ENCODE data around the gene SUN5. TPM values are rescaled to one million over a fixed set of nuclear protein-coding genes. Genes with fewer than 3 reads are reported as not detected.
"Not testable (repeated sequence)": the region's sequence is repeated elsewhere in the genome, so short reads cannot be mapped to it uniquely, and the experiment has no call there.

The SUN5 gene
- total RNA-seq, result not detected
- not detected for polyA plus RNA-seq (ENCODE audit: insufficient read depth in 1 of 8, insufficient read length in 8 of 8, low replicate concordance in 1 of 8)
- long read RNA-seq, donor 1, result 0 reads
- long read RNA-seq, donor 2, result 0 reads
- long read RNA-seq, donor 3, result 0 reads
- long read RNA-seq, donor 4, result 0 reads
- long read RNA-seq, donor 5, result 0 reads
- long read RNA-seq, donor 6, result 0 reads
- long read RNA-seq, donor 7, result 0 reads
- long read RNA-seq, donor 8, result 0 reads
- long read RNA-seq, donor 9, result 0 reads
- long read RNA-seq, donor 10, result 0 reads
- long read RNA-seq, donor 11, result 0 reads

GRCh38 chr20:33004141-33004751 lies at the start of gene SUN5:
TSS of gene SUN5 (minus strand) at chr20:33004433. CDS start at chr20:33004340, 93 bp downstream.
- H3K27ac ChIP-seq (ENCODE audit: low read length), result no peak within 1 kb of the TSS
- H3K4me1 ChIP-seq (ENCODE audit: control insufficient read depth, insufficient read depth, low read length), result no peaks in the 10 kb centered on the region
- peaks cover 6% of the 10 kb centered on the region for H3K9me3 ChIP-seq (replicated peaks; ENCODE audit: control insufficient read depth, low read depth, low read length)
- DNase-seq, result no peak
- peaks cover 4% of the 10 kb centered on the region for H3K27me3 ChIP-seq (ENCODE audit: control insufficient read depth, insufficient read depth, low read length)
- H3K36me3 ChIP-seq (ENCODE audit: control insufficient read depth, insufficient read depth, low read length), result no peaks in the 10 kb centered on the region
- WGBS (ENCODE audit: insufficient coverage), result 81% methylated on average over 3 of the region's 6 CpGs
- no peak within 1 kb of the TSS for H3K4me3 ChIP-seq (ENCODE audit: low read length)

- Histone ChIP-seq H3K4me1 (ENCODE audit: control insufficient read depth, insufficient read depth, low read length) (peaks cover 2% of the 10 kb centered on the region), H3K27ac (ENCODE audit: low read length) (no peak within 1 kb of the TSS), H3K4me3 (ENCODE audit: low read length) (no peak within 1 kb of the TSS), H3K27me3 (ENCODE audit: control insufficient read depth, insufficient read depth, low read length) (no peaks in the 10 kb centered on the region), H3K36me3 (ENCODE audit: control insufficient read depth, insufficient read depth, low read length) (no peaks in the 10 kb centered on the region), H3K9me3 (replicated peaks; ENCODE audit: control insufficient read depth, low read depth, low read length) (no peaks in the 10 kb centered on the region)
- DNase-seq, result no peak
- WGBS (ENCODE audit: insufficient coverage), result 77% methylated on average over 14 of the region's 25 CpGs
Observed at GRCh38 chr20:33053291-33054106, 49.3 kb upstream of the SUN5 start, which contains the start of gene BPIFB3. TSS of gene BPIFB3 (plus strand) at chr20:33053903. CDS start at chr20:33055436, 1,533 bp downstream.

- no peak for DNase-seq
- Histone ChIP-seq H3K4me1 (ENCODE audit: control insufficient read depth, insufficient read depth, low read length) (peaks cover 2% of the 10 kb centered on the region), H3K36me3 (ENCODE audit: control insufficient read depth, insufficient read depth, low read length) (no peaks in the 10 kb centered on the region), H3K9me3 (replicated peaks; ENCODE audit: control insufficient read depth, low read depth, low read length) (no peaks in the 10 kb centered on the region), H3K4me3 (ENCODE audit: low read length) (no peak overlapping the region), H3K27me3 (ENCODE audit: control insufficient read depth, insufficient read depth, low read length) (no peaks in the 10 kb centered on the region), H3K27ac (ENCODE audit: low read length) (no peak overlapping the region)
- WGBS (ENCODE audit: insufficient coverage), result 100% methylated on average over 1 of the region's 4 CpGs
Observed at GRCh38 chr20:33051333-33051732, 47.1 kb upstream of the SUN5 start.

GRCh38 chr20:33046412-33046811 lies 42.2 kb upstream of the SUN5 start:
- H3K4me1 ChIP-seq (ENCODE audit: control insufficient read depth, insufficient read depth, low read length), result no peaks in the 10 kb centered on the region
- no peak overlapping the region for H3K27ac ChIP-seq (ENCODE audit: low read length)
- H3K36me3 ChIP-seq (ENCODE audit: control insufficient read depth, insufficient read depth, low read length), result no peaks in the 10 kb centered on the region
- H3K9me3 ChIP-seq (replicated peaks; ENCODE audit: control insufficient read depth, low read depth, low read length), result peaks cover 2% of the 10 kb centered on the region
- H3K27me3 ChIP-seq (ENCODE audit: control insufficient read depth, insufficient read depth, low read length), result no peaks in the 10 kb centered on the region
- no peak overlapping the region for H3K4me3 ChIP-seq (ENCODE audit: low read length)
- no peak for DNase-seq
- no CpG with 5 or more reads among the region's 3 CpGs for WGBS (ENCODE audit: insufficient coverage)

GRCh38 chr20:33045129-33045721 lies 41.0 kb upstream of the SUN5 start:
- H3K27me3 ChIP-seq (ENCODE audit: control insufficient read depth, insufficient read depth, low read length); H3K4me3 ChIP-seq (ENCODE audit: low read length): not testable (repeated sequence)
- 88% methylated on average over 12 of the region's 15 CpGs for WGBS (ENCODE audit: insufficient coverage)

GRCh38 chr20:33043731-33044181 lies 39.5 kb upstream of the SUN5 start:
- no peaks in the 10 kb centered on the region for H3K36me3 ChIP-seq (ENCODE audit: control insufficient read depth, insufficient read depth, low read length)
- no peak for DNase-seq
- H3K4me3 ChIP-seq (ENCODE audit: low read length), result no peak overlapping the region
- H3K9me3 ChIP-seq (replicated peaks; ENCODE audit: control insufficient read depth, low read depth, low read length), result peaks cover 2% of the 10 kb centered on the region
- H3K27ac ChIP-seq (ENCODE audit: low read length), result no peak overlapping the region
- peaks cover 3% of the 10 kb centered on the region for H3K27me3 ChIP-seq (ENCODE audit: control insufficient read depth, insufficient read depth, low read length)
- no peaks in the 10 kb centered on the region for H3K4me1 ChIP-seq (ENCODE audit: control insufficient read depth, insufficient read depth, low read length)
- 40% methylated on average over 1 of the region's 1 CpG for WGBS (ENCODE audit: insufficient coverage)

More at GRCh38 chr20:33045129-33045721, 41.0 kb upstream of the SUN5 start:
- DNase-seq; H3K4me1 ChIP-seq (ENCODE audit: control insufficient read depth, insufficient read depth, low read length); H3K9me3 ChIP-seq (replicated peaks; ENCODE audit: control insufficient read depth, low read depth, low read length); H3K27ac ChIP-seq (ENCODE audit: low read length); H3K36me3 ChIP-seq (ENCODE audit: control insufficient read depth, insufficient read depth, low read length): not testable (repeated sequence)

- H3K4me1 ChIP-seq (ENCODE audit: control insufficient read depth, insufficient read depth, low read length), result no peaks in the 10 kb centered on the region
- no CpG with 5 or more reads among the region's 2 CpGs for WGBS (ENCODE audit: insufficient coverage)
- no peaks in the 10 kb centered on the region for H3K36me3 ChIP-seq (ENCODE audit: control insufficient read depth, insufficient read depth, low read length)
- no peak overlapping the region for H3K27ac ChIP-seq (ENCODE audit: low read length)
- H3K9me3 ChIP-seq (replicated peaks; ENCODE audit: control insufficient read depth, low read depth, low read length), result peaks cover 2% of the 10 kb centered on the region
- H3K27me3 ChIP-seq (ENCODE audit: control insufficient read depth, insufficient read depth, low read length), result peaks cover 3% of the 10 kb centered on the region
- no peak for DNase-seq
- H3K4me3 ChIP-seq (ENCODE audit: low read length), result no peak overlapping the region
Observed at GRCh38 chr20:33042983-33043730, 38.9 kb upstream of the SUN5 start.

GRCh38 chr20:33042430-33042829 lies 38.2 kb upstream of the SUN5 start:
- Histone ChIP-seq H3K4me3 (ENCODE audit: low read length) (no peak overlapping the region), H3K9me3 (replicated peaks; ENCODE audit: control insufficient read depth, low read depth, low read length) (peaks cover 2% of the 10 kb centered on the region), H3K4me1 (ENCODE audit: control insufficient read depth, insufficient read depth, low read length) (no peaks in the 10 kb centered on the region), H3K36me3 (ENCODE audit: control insufficient read depth, insufficient read depth, low read length) (no peaks in the 10 kb centered on the region), H3K27me3 (ENCODE audit: control insufficient read depth, insufficient read depth, low read length) (peaks cover 3% of the 10 kb centered on the region), H3K27ac (ENCODE audit: low read length) (no peak overlapping the region)
- DNase-seq, result no peak
- WGBS (ENCODE audit: insufficient coverage), result 100% methylated on average over 1 of the region's 3 CpGs

GRCh38 chr20:33038243-33038642 lies 34.0 kb upstream of the SUN5 start:
- 77% methylated on average over 4 of the region's 4 CpGs for WGBS (ENCODE audit: insufficient coverage)
- no peak overlapping the region for H3K4me3 ChIP-seq (ENCODE audit: low read length)
- no peaks in the 10 kb centered on the region for H3K4me1 ChIP-seq (ENCODE audit: control insufficient read depth, insufficient read depth, low read length)
- no peak overlapping the region for H3K27ac ChIP-seq (ENCODE audit: low read length)
- H3K27me3 ChIP-seq (ENCODE audit: control insufficient read depth, insufficient read depth, low read length), result peaks cover 6% of the 10 kb centered on the region
- H3K36me3 ChIP-seq (ENCODE audit: control insufficient read depth, insufficient read depth, low read length), result no peaks in the 10 kb centered on the region
- no peaks in the 10 kb centered on the region for H3K9me3 ChIP-seq (replicated peaks; ENCODE audit: control insufficient read depth, low read depth, low read length)
- DNase-seq, result no peak
